ENCODE results near the gene PRRG1.

- no peak for TF ChIP-seq POLR2A (IDR thresholded peaks at IDR 0.05; ENCODE audit: low read depth, low read length)
- no peak for TF ChIP-seq POLR2AphosphoS5 (IDR thresholded peaks at IDR 0.05; ENCODE audit: low read depth, low read length)
These were observed 123.7 kb downstream of the PRRG1 start for GRCh38 chrX:37472836-37473235.

All from GM12892 (cell line).